Right lobe of liver (tissue), 4 donors: Measurements from ENCODE around the gene NDUFA3.

Experiments used
- POLR2A ChIP-seq: fragments of 450-650 bp; IDR thresholded peaks from one replicate; pipeline ENCODE4 v1.6.1; 2017; ENCODE audit warnings: antibody characterized with exemption, mild to moderate bottlenecking
- TF ChIP-seq, protein P1 (sequence below), 4 donors: fragments of 200-600 bp in 3 of 4; fragments of 450-650 bp in 1 of 4; IDR thresholded peaks; one replicate each; pipeline versions ENCODE4 v1.5.1 to v1.8.0; 2016 to 2022; ENCODE audit warnings: antibody characterized with exemption in 4 of 4, mild to moderate bottlenecking in 2 of 4
- donor health status: DM: no; HTN: no; CAD: no.
- donor health status: DM: no; HTN: no; CAD: no.
- donor health status: DM: no; HTN: yes; CAD: no.

DNA sequence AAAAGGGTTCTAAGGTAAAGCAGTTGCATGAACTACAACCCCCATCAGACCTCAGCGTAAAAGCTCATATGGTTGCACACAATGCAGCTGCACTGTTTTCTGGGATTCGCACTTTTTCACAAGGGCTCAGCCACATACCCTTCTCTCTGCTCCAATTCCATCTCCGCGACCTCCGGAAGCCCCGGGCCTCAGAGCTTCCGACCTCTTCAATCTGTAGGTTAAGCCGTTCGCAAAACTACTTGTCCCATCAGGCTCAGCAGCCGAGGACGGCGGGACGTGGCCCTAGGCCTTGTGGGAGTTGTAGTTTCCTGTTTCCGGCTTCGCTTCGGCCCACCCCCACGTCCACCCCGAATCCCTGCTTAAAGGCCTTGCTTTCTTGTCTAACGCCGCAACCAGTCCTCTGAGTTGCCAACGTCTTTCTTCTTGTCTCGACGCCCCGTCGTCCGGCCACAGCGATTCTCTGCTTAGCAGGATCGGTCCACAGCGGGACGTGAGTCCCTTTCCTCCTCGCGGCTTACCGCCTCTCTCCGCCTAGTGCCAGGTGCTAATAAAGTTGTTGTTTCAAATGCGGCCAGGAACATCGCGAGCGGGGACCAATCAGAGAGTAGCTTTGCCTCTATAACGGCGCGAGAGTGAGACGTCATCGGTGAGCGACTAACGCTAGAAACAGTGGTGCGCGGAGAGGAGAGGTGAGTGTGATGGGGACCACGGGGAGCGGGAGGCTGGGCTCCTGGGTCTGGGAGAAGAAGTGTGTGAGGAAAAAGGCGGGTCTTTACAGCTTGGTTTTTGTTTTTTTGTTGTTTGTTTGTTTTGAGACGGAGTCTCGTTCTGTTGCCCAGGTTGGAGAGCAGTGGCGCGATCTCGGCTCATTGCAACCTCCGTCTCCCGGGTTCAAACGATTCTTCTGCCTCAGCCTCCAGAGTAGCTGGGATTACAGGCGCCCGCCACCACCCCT is 12.7 kb downstream of the NDUFA3 start, which contains the start of the genes PRPF31 and TFPT:
- TF ChIP-seq POLR2A = peak; percentile 56
- TF ChIP-seq, protein P1, sequence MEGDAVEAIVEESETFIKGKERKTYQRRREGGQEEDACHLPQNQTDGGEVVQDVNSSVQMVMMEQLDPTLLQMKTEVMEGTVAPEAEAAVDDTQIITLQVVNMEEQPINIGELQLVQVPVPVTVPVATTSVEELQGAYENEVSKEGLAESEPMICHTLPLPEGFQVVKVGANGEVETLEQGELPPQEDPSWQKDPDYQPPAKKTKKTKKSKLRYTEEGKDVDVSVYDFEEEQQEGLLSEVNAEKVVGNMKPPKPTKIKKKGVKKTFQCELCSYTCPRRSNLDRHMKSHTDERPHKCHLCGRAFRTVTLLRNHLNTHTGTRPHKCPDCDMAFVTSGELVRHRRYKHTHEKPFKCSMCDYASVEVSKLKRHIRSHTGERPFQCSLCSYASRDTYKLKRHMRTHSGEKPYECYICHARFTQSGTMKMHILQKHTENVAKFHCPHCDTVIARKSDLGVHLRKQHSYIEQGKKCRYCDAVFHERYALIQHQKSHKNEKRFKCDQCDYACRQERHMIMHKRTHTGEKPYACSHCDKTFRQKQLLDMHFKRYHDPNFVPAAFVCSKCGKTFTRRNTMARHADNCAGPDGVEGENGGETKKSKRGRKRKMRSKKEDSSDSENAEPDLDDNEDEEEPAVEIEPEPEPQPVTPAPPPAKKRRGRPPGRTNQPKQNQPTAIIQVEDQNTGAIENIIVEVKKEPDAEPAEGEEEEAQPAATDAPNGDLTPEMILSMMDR (IDR thresholded peaks at IDR 0.05) = no peak
